ENCODE data around the gene KBTBD8. TPM values are rescaled to one million over a fixed set of nuclear protein-coding genes. Genes with fewer than 3 reads are reported as not detected.

KBTBD8 gene
- total and polyA plus RNA-seq, 9 of the 15 experiments (the other 6 are each of a cell fraction or from before 2014, with no cell fraction given) = 2.7 to 9.1 (median 5.6) TPM

DNA sequence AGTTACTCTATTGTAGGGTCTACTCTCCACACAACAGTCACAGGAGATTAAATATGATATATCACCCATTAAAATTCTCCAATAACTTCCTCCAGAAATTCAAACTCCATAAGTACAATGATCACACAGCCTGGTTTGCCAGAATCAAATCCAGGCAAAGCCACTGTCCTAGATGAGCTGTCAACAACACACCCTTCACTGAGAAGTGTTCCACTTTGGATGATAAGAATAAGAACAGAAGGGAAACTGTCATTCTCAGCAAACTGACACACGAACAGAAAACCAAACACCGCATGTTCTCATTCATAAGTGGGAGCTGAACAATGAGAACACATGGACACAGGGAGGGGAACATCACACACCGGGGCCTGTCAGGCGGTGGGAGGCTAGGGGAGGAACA lies 41.4 kb upstream of the KBTBD8 start:
- Histone ChIP-seq H3K79me2 (ENCODE audit: control insufficient read depth, insufficient read depth, low read length) (no peaks in the 10 kb centered on the region), H3K4me2 (ENCODE audit: insufficient read depth, low read length) (no peak overlapping the region), H4K20me1 (replicated peaks; ENCODE audit: control insufficient read depth, insufficient read depth, low read length) (no peaks in the 10 kb centered on the region), H3K9ac (ENCODE audit: insufficient read depth in 1 of 2, low read depth in 2 of 2, low read length in 2 of 2) (no peak overlapping the region), H3K4me1 (replicated peaks in 1 of 2; ENCODE audit: control insufficient read depth in 2 of 2, insufficient read depth in 2 of 2, low read length in 2 of 2) (no peaks in the 10 kb centered on the region), H3K27ac (ENCODE audit: extremely low read depth, low read depth, low read length) (no peak overlapping the region), H3K9me1 (ENCODE audit: control insufficient read depth, insufficient read depth, low read length) (no peaks in the 10 kb centered on the region), H3K4me3 (no peak overlapping the region), H3K27me3 (ENCODE audit: control insufficient read depth in 2 of 2, insufficient read depth in 2 of 2, low read length in 2 of 2) (peaks cover 0 to 4% of the 10 kb centered on the region in 2 experiments; a peak in 3 of 5 replicates), H3K36me3 (ENCODE audit: control insufficient read depth, insufficient read depth, low read length) (no peaks in the 10 kb centered on the region), H3K9me3 (replicated peaks; ENCODE audit: control insufficient read depth, insufficient read depth, low read depth, low read length) (no peaks in the 10 kb centered on the region), H2AFZ (ENCODE audit: low read depth, low read length) (no peak overlapping the region)
- TF ChIP-seq GTF2E2 (tag; IDR thresholded peaks at IDR 0.05) (no peak), BHLHE40 (IDR thresholded peaks at IDR 0.05; ENCODE audit: low read length) (no peak), ZC3H11A (IDR thresholded peaks at IDR 0.05; ENCODE audit: low read depth, low read length) (no peak), CBX3 (IDR thresholded peaks at IDR 0.05; ENCODE audit: borderline replicate concordance in 1 of 2, low read length in 2 of 2) (no peak), ZNF583 (CRISPR knock-in tag; IDR thresholded peaks at IDR 0.05) (no peak), RBBP5 (IDR thresholded peaks at IDR 0.05; ENCODE audit: borderline replicate concordance, insufficient read depth, low read length, poor library complexity, severe bottlenecking) (no peak)
- FAIRE-seq (no peak), DNase-seq (ENCODE audit: extremely low read depth in 1 of 4, low spot score in 3 of 4) (no peak), ATAC-seq (no peak)
- intact Hi-C loops (cut with micrococcal nuclease) (no loop called here), in situ Hi-C loops (cut with MboI) (no loop called here)
- 0% methylated on average over 4 of the region's 4 CpGs for WGBS (ENCODE audit: insufficient coverage, low coverage, missing lambda C conversion rate)
- no TSS peak for BruUV-seq (replicated peaks)
- ChIA-PET POLR2A (no interaction called here), CTCF (ENCODE audit: low intra/inter-chr PET ratio) (no interaction called here)

GRCh38 chr3:66957367-66957766 lies 40.7 kb upstream of the KBTBD8 start:
- FAIRE-seq = no peak
- peaks cover 0 to 4% of the 10 kb centered on the region in 2 experiments; a peak in 3 of 5 replicates for H3K27me3 ChIP-seq (ENCODE audit: control insufficient read depth in 2 of 2, insufficient read depth in 2 of 2, low read length in 2 of 2)
- TF ChIP-seq KDM2B (CRISPR knock-in tag; IDR thresholded peaks at IDR 0.05) (no peak), HMGXB4 (CRISPR knock-in tag; IDR thresholded peaks at IDR 0.05) (no peak), CREM (IDR thresholded peaks at IDR 0.05; ENCODE audit: low read depth) (no peak)
- TF ChIP-seq, protein P1, sequence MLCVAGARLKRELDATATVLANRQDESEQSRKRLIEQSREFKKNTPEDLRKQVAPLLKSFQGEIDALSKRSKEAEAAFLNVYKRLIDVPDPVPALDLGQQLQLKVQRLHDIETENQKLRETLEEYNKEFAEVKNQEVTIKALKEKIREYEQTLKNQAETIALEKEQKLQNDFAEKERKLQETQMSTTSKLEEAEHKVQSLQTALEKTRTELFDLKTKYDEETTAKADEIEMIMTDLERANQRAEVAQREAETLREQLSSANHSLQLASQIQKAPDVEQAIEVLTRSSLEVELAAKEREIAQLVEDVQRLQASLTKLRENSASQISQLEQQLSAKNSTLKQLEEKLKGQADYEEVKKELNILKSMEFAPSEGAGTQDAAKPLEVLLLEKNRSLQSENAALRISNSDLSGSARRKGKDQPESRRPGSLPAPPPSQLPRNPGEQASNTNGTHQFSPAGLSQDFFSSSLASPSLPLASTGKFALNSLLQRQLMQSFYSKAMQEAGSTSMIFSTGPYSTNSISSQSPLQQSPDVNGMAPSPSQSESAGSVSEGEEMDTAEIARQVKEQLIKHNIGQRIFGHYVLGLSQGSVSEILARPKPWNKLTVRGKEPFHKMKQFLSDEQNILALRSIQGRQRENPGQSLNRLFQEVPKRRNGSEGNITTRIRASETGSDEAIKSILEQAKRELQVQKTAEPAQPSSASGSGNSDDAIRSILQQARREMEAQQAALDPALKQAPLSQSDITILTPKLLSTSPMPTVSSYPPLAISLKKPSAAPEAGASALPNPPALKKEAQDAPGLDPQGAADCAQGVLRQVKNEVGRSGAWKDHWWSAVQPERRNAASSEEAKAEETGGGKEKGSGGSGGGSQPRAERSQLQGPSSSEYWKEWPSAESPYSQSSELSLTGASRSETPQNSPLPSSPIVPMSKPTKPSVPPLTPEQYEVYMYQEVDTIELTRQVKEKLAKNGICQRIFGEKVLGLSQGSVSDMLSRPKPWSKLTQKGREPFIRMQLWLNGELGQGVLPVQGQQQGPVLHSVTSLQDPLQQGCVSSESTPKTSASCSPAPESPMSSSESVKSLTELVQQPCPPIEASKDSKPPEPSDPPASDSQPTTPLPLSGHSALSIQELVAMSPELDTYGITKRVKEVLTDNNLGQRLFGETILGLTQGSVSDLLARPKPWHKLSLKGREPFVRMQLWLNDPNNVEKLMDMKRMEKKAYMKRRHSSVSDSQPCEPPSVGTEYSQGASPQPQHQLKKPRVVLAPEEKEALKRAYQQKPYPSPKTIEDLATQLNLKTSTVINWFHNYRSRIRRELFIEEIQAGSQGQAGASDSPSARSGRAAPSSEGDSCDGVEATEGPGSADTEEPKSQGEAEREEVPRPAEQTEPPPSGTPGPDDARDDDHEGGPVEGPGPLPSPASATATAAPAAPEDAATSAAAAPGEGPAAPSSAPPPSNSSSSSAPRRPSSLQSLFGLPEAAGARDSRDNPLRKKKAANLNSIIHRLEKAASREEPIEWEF (CRISPR knock-in tag; IDR thresholded peaks at IDR 0.05) = no peak

More at GRCh38 chr3:66957367-66957766, 40.7 kb upstream of the KBTBD8 start:
- Histone ChIP-seq H3K79me2 (ENCODE audit: control insufficient read depth, insufficient read depth, low read length) (no peaks in the 10 kb centered on the region), H3K27ac (ENCODE audit: extremely low read depth, low read depth, low read length) (no peak overlapping the region), H3K9me1 (ENCODE audit: control insufficient read depth, insufficient read depth, low read length) (no peaks in the 10 kb centered on the region), H3K4me1 (replicated peaks in 1 of 2; ENCODE audit: control insufficient read depth in 2 of 2, insufficient read depth in 2 of 2, low read length in 2 of 2) (no peaks in the 10 kb centered on the region), H2AFZ (ENCODE audit: low read depth, low read length) (no peak overlapping the region), H3K9me3 (replicated peaks; ENCODE audit: control insufficient read depth, insufficient read depth, low read depth, low read length) (no peaks in the 10 kb centered on the region), H3K4me2 (ENCODE audit: insufficient read depth, low read length) (no peak overlapping the region), H4K20me1 (replicated peaks; ENCODE audit: control insufficient read depth, insufficient read depth, low read length) (no peaks in the 10 kb centered on the region), H3K9ac (ENCODE audit: insufficient read depth in 1 of 2, low read depth in 2 of 2, low read length in 2 of 2) (no peak overlapping the region), H3K4me3 (no peak overlapping the region), H3K36me3 (ENCODE audit: control insufficient read depth, insufficient read depth, low read length) (no peaks in the 10 kb centered on the region)
- DNase-seq (ENCODE audit: extremely low read depth in 1 of 4, low spot score in 3 of 4) (no peak), ATAC-seq (no peak)
- ChIA-PET CTCF (ENCODE audit: low intra/inter-chr PET ratio) (no interaction called here), POLR2A (no interaction called here)
- intact Hi-C loops (cut with micrococcal nuclease) = no loop called here
- in situ Hi-C loops (cut with MboI) = no loop called here
- WGBS (ENCODE audit: insufficient coverage, low coverage, missing lambda C conversion rate) = 0% methylated on average over 5 of the region's 5 CpGs
- BruUV-seq (replicated peaks) = no TSS peak
